Vagina (tissue), 2 donors: ENCODE results near the gene EIF3M. TPM values are rescaled to one million over a fixed set of nuclear protein-coding genes. Genes with fewer than 3 reads are reported as not detected.

Experiments
- DNase-seq, 2 donors: peaks; one replicate each; pipeline ENCODE4 v3.0.0-alpha.2; 2017; ENCODE audit errors: extremely low spot score in 2 of 2
- H3K27ac ChIP-seq: fragments of 200-600 bp; sonication (generic); one replicate; pipeline ENCODE4 v1.5.1; 2019
- H3K27me3 ChIP-seq: fragments of 200-600 bp; sonication (generic); one replicate; pipeline ENCODE4 v1.5.1; 2019
- H3K36me3 ChIP-seq, 2 donors: fragments of 200-600 bp; sonication (generic); one replicate each; pipeline ENCODE4 v1.5.1; 2017 to 2019
- H3K4me1 ChIP-seq: fragments of 200-600 bp; sonication (generic); one replicate; pipeline ENCODE4 v1.5.1; 2019
- H3K4me3 ChIP-seq, 2 donors: fragments of 200-600 bp; sonication (generic); 1 replicate in 1 of 2; 2 replicates in 1 of 2; pipeline ENCODE4 v1.5.1; 2016 to 2019
- H3K9me3 ChIP-seq: fragments of 200-600 bp; sonication (generic); one replicate; pipeline ENCODE4 v1.5.1; 2019
- POLR2A ChIP-seq, 2 donors: fragments of 450-650 bp; IDR thresholded peaks; one replicate each; pipeline ENCODE4 v1.6.1; 2017; ENCODE audit warnings: antibody characterized with exemption in 2 of 2, mild to moderate bottlenecking in 2 of 2, moderate library complexity in 2 of 2
- POLR2AphosphoS5 ChIP-seq, 2 donors: sonication (generic); formaldehyde crosslinking; IDR thresholded peaks; one replicate each; pipeline ENCODE4 v1.9.0; 2017; ENCODE audit warnings: antibody characterized with exemption in 2 of 2, mild to moderate bottlenecking in 2 of 2, low read depth in 1 of 2; ENCODE audit not compliant: insufficient read depth in 1 of 2
- intact Hi-C: fragments of 100-400 bp; cut with DNase I; formaldehyde crosslinking; loops from one replicate; pipeline ENCODE4 v1.15.1; 2023
- total RNA-seq: library from RNA; depleted of rRNA; stranded (reverse); fragments of >200 nt; gene quantifications from one replicate; pipeline ENCODE4 v1.2.3, GENCODE V29; 2016
- TF ChIP-seq, protein P1 (sequence below), 3 experiments: fragments of 450-650 bp in 2 of 3; fragments of 200-600 bp in 1 of 3; sonication (generic) in 1 of 3; IDR thresholded peaks; one replicate each; pipeline ENCODE4 v1.5.1; 2017 to 2019; ENCODE audit warnings: antibody characterized with exemption in 3 of 3, mild to moderate bottlenecking in 2 of 3, moderate library complexity in 2 of 3

Gene EIF3M
- total RNA-seq, 1 donor from 2014 or later: 184 TPM

DNA sequence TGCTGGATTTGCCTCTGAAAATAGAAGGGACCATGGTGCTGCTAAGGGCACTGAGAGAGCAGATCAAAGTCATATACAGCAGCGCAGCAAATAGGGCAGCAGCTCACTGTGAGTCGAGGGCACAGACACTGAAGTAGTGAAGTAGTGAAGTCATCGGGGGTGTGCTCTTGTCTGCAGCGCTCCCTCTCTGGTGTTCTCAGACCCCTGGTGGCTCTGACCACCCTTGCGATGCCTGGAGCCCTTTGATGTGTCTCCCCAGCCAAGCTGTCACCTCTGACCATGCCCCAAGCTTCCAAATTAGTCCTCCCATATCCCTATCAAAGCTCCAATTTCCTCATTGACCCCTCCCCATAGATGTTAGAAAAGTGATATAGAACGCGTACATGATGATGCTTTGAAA lies 27.7 kb upstream of the EIF3M start:
- intact Hi-C loops: no loop called here
- no peak overlapping the region for H3K27ac ChIP-seq
- H3K4me3 ChIP-seq: no peak overlapping the region
- no peaks in the 10 kb centered on the region for H3K27me3 ChIP-seq
- no peaks in the 10 kb centered on the region for H3K9me3 ChIP-seq
- H3K36me3 ChIP-seq: no peaks in the 10 kb centered on the region
- H3K4me1 ChIP-seq: no peaks in the 10 kb centered on the region
- no peak for TF ChIP-seq POLR2AphosphoS5 (IDR thresholded peaks at IDR 0.05; ENCODE audit: insufficient read depth in 1 of 2, low read depth in 1 of 2)
- TF ChIP-seq, protein P1, sequence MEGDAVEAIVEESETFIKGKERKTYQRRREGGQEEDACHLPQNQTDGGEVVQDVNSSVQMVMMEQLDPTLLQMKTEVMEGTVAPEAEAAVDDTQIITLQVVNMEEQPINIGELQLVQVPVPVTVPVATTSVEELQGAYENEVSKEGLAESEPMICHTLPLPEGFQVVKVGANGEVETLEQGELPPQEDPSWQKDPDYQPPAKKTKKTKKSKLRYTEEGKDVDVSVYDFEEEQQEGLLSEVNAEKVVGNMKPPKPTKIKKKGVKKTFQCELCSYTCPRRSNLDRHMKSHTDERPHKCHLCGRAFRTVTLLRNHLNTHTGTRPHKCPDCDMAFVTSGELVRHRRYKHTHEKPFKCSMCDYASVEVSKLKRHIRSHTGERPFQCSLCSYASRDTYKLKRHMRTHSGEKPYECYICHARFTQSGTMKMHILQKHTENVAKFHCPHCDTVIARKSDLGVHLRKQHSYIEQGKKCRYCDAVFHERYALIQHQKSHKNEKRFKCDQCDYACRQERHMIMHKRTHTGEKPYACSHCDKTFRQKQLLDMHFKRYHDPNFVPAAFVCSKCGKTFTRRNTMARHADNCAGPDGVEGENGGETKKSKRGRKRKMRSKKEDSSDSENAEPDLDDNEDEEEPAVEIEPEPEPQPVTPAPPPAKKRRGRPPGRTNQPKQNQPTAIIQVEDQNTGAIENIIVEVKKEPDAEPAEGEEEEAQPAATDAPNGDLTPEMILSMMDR (IDR thresholded peaks at IDR 0.05): no peak
- no peak for TF ChIP-seq POLR2A (IDR thresholded peaks at IDR 0.05)
- no peak for DNase-seq

DNA sequence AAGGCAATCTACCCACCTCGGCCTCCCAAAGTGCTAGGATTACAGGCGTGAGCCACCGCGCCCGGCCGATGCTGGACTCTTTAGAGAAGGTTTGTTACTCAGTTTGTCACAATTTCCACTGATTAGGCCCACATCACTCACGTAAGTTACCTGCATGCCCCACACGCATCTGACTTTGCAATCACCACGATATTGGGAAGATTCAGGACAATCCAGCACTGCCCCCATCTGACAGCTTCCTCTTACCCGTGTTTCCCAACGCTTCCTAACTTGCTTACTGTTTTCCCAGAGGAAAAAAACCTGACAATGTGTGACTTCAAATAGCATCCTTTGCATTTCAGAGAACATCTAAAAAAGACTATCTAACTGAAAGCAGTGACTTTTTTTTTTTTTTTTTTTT lies 21.8 kb upstream of the EIF3M start:
- H3K36me3 ChIP-seq: no peaks in the 10 kb centered on the region
- DNase-seq: no peak
- no peaks in the 10 kb centered on the region for H3K27me3 ChIP-seq
- TF ChIP-seq POLR2A (IDR thresholded peaks at IDR 0.05): no peak
- TF ChIP-seq, protein P1 (IDR thresholded peaks at IDR 0.05): no peak
- no peak for TF ChIP-seq POLR2AphosphoS5 (IDR thresholded peaks at IDR 0.05; ENCODE audit: insufficient read depth in 1 of 2, low read depth in 1 of 2)
- no peaks in the 10 kb centered on the region for H3K4me1 ChIP-seq
- no peak overlapping the region for H3K27ac ChIP-seq
- H3K4me3 ChIP-seq: no peak overlapping the region
- intact Hi-C loops: no loop called here
- H3K9me3 ChIP-seq: no peaks in the 10 kb centered on the region

DNA sequence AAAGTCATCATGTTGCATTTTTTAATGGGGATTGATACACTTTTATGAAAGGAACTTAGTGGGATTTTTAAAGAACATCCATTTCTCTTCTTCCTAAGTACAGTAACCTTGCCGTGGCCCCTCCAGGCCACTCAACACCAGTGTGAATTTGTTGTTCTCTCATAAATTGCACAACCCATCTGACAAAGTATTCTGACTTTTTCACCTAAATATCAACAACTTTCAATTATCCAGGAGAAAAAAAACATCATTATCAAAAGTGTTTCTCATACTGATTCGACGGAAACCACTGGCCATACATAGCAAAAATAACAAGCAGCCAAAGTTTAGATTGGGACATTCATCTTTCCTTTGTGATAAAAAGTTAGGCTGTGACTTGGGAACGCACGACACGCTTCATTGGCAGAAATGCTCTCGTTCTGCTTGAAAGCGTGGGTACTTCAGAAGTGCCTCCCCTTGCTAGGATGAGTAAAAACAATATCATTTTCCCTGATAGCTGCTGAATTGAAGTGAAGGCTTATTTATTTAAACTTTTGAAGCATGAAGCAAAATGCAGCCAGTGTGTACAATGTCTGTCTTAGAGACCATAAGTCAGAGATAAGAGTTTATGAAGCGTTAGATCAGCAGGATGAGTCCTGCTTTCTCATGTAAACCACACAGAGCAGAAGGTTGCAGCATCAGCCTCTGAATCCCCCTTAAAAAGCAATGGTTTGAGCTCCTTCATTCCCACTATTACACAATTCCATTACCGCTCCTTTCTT lies 20.6 kb upstream of the EIF3M start:
- no peak for DNase-seq
- intact Hi-C loops: no loop called here
- no peaks in the 10 kb centered on the region for H3K27me3 ChIP-seq
- H3K4me1 ChIP-seq: no peaks in the 10 kb centered on the region
- H3K4me3 ChIP-seq: no peak overlapping the region
- no peak overlapping the region for H3K27ac ChIP-seq
- TF ChIP-seq, protein P1 (IDR thresholded peaks at IDR 0.05): no peak
- no peak for TF ChIP-seq POLR2AphosphoS5 (IDR thresholded peaks at IDR 0.05; ENCODE audit: insufficient read depth in 1 of 2, low read depth in 1 of 2)
- TF ChIP-seq POLR2A (IDR thresholded peaks at IDR 0.05): no peak
- no peaks in the 10 kb centered on the region for H3K36me3 ChIP-seq
- no peaks in the 10 kb centered on the region for H3K9me3 ChIP-seq

DNA sequence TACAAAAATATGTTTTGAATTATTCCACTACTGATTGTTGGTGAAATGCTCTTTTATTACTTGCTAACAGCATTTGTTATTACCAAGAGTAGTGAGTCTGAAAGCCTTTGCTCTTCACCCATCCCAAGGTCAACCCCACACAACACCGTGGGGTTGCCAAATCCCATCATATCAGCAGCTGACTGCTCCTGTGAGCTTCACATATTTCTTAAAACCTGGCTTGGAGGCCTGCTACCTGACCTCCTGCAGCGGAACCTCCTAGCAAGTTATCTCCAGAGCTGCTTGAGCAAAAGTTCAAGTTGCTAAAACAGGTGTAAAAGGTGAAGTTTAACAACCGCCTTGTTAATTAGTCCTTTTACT lies 20.1 kb upstream of the EIF3M start:
- no peak overlapping the region for H3K4me3 ChIP-seq
- intact Hi-C loops: no loop called here
- no peaks in the 10 kb centered on the region for H3K9me3 ChIP-seq
- H3K27ac ChIP-seq: no peak overlapping the region
- H3K4me1 ChIP-seq: no peaks in the 10 kb centered on the region
- no peaks in the 10 kb centered on the region for H3K27me3 ChIP-seq
- no peaks in the 10 kb centered on the region for H3K36me3 ChIP-seq
- TF ChIP-seq POLR2AphosphoS5 (IDR thresholded peaks at IDR 0.05; ENCODE audit: insufficient read depth in 1 of 2, low read depth in 1 of 2) (no peak), POLR2A (IDR thresholded peaks at IDR 0.05) (no peak)
- TF ChIP-seq, protein P1 (IDR thresholded peaks at IDR 0.05): no peak
- no peak for DNase-seq

DNA sequence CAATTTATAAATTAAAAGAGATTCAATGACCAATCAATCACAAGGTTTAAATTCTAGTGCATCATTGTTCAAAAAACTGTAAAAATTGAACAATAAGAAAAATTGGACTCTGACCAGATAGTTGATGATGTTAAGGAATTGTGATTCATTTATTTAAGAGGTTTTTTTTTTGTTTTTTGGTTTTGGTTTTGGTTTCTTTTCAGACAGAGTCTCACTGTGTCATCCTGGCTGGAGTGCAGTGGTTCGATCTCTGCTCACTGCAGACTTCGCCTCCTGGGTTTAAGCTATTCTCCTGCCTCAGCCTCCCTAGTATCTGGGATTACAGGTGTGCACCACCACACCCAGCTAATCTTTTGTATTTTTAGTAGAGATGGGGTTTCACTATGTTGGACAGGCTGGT lies 17.1 kb upstream of the EIF3M start:
- intact Hi-C loops: no loop called here
- no peaks in the 10 kb centered on the region for H3K27me3 ChIP-seq
- H3K4me3 ChIP-seq: no peak overlapping the region
- no peaks in the 10 kb centered on the region for H3K36me3 ChIP-seq
- no peak overlapping the region for H3K27ac ChIP-seq
- DNase-seq: no peak
- no peaks in the 10 kb centered on the region for H3K9me3 ChIP-seq
- TF ChIP-seq, protein P1 (IDR thresholded peaks at IDR 0.05): no peak
- TF ChIP-seq POLR2AphosphoS5 (IDR thresholded peaks at IDR 0.05; ENCODE audit: insufficient read depth in 1 of 2, low read depth in 1 of 2): no peak
- no peak for TF ChIP-seq POLR2A (IDR thresholded peaks at IDR 0.05)
- no peaks in the 10 kb centered on the region for H3K4me1 ChIP-seq
